Transverse colon (tissue), 4 donors: ENCODE measurements around the gene ELAVL2. TPM values are rescaled to one million over a fixed set of nuclear protein-coding genes. Genes with fewer than 3 reads are reported as not detected.

Source experiments
- DNase-seq: peaks from one replicate; pipeline ENCODE4 v3.0.0-alpha.2; 2019
- H3K27ac ChIP-seq, 4 donors: fragments of 200-600 bp; sonication (generic); 2 replicates each; pipeline ENCODE4 v1.5.1; 2016 to 2018; ENCODE audit warnings: inconsistent platforms in 4 of 4
- H3K27me3 ChIP-seq: fragments of 200-600 bp; sonication (generic); 2 replicates; pipeline ENCODE4 v1.5.1; 2017; ENCODE audit warnings: inconsistent platforms
- H3K36me3 ChIP-seq, 4 donors: fragments of 200-600 bp; sonication (generic); 2 replicates each; pipeline ENCODE4 v1.5.1; 2017 to 2019; ENCODE audit warnings: inconsistent platforms in 4 of 4
- H3K4me1 ChIP-seq, 4 donors: fragments of 200-600 bp; sonication (generic); 2 replicates each; pipeline ENCODE4 v1.5.1; 2017 to 2020; ENCODE audit warnings: inconsistent platforms in 4 of 4
- H3K4me3 ChIP-seq, 4 donors: fragments of 200-600 bp; sonication (generic); 1 replicate in 1 of 4; 2 replicates in 3 of 4; pipeline versions ENCODE4 v1.5.1 to v1.6.1; 2017 to 2019; ENCODE audit warnings: inconsistent platforms in 4 of 4
- H3K9me3 ChIP-seq, 2 donors: fragments of 200-600 bp; sonication (generic); 2 replicates each; pipeline ENCODE4 v1.5.1; 2017 to 2019; ENCODE audit warnings: inconsistent platforms in 2 of 2
- CTCF ChIP-seq, 5 experiments: fragments of 200-600 bp in 3 of 5; fragments of 450-650 bp in 2 of 5; sonication (generic) in 3 of 5; IDR thresholded peaks; 1 replicate in 2 of 5; 2 replicates in 3 of 5; pipeline ENCODE4 v1.5.1; 2016 to 2017; ENCODE audit warnings: antibody characterized with exemption in 5 of 5, inconsistent platforms in 3 of 5, mild to moderate bottlenecking in 2 of 5, moderate library complexity in 1 of 5
- EP300 ChIP-seq: sonication (generic); formaldehyde crosslinking; IDR thresholded peaks from one replicate; pipeline ENCODE4 v1.6.1; 2017; ENCODE audit warnings: antibody characterized with exemption, low read depth
- POLR2A ChIP-seq: fragments of 450-650 bp; IDR thresholded peaks from one replicate; pipeline ENCODE4 v1.6.1; 2016; ENCODE audit warnings: antibody characterized with exemption, mild to moderate bottlenecking, moderate library complexity
- POLR2AphosphoS5 ChIP-seq, 3 donors: sonication (generic); formaldehyde crosslinking; IDR thresholded peaks; one replicate each; pipeline ENCODE4 v1.6.1; 2016; ENCODE audit warnings: antibody characterized with exemption in 3 of 3
- WGBS, 2 donors: methylation state at CpG; one replicate each; pipeline ENCODE4 v1.1.5; 2018; ENCODE audit warnings: low coverage in 1 of 2; 5-methylcytosine and 5-hydroxymethylcytosine counted together
- in situ Hi-C, 4 donors: fragments of 200-750 bp; cut with MboI; loops; one replicate each; pipeline versions ENCODE4 v1.15.0 to v1.15.1; 2017; ENCODE audit warnings: low sequenced_read_pairs in 3 of 4, low pct_ligation_motif_present in 1 of 4, low pct_unique_long_range_greater_than_20kb in 1 of 4
- intact Hi-C: fragments of 100-400 bp; cut with DNase I; formaldehyde crosslinking; loops from one replicate; pipeline ENCODE4 v1.15.1; 2023; ENCODE audit warnings: low total_unique reads
- total RNA-seq, 4 donors: library from RNA; depleted of rRNA; stranded (reverse); fragments of >200 nt; gene quantifications; one replicate each; pipeline ENCODE4 v1.1.0, GENCODE V29; 2016

The ELAVL2 gene
- total RNA-seq: 1 to 10 TPM in 1 of 4 donors, under 1 TPM in 2, not detected in 1; 0.41 to 2.2 (median 0.60) TPM

- H3K9me3 ChIP-seq: no peaks in the 10 kb centered on the region
- peaks cover 0 to 32% (median 25%) of the 10 kb centered on the region in 4 donors for H3K4me1 ChIP-seq
- peak; percentile 94 for DNase-seq
- no peaks in the 10 kb centered on the region for H3K36me3 ChIP-seq
- intact Hi-C loops (no loop called here), in situ Hi-C loops (no loop called here)
- H3K27me3 ChIP-seq: peaks cover 99% of the 10 kb centered on the region
- WGBS, 2 donors: 5 to 6% methylated on average over 15 to 30 of the region's 30 CpGs
- TF ChIP-seq CTCF (IDR thresholded peaks at IDR 0.05): peak in 1 of 5 experiments; percentile 10
- no peak for TF ChIP-seq POLR2A
- peak; percentile 26 to 51 (median 42) for TF ChIP-seq POLR2AphosphoS5 (IDR thresholded peaks at IDR 0.05)
- TF ChIP-seq EP300: no peak
- no peak within 1 kb of the TSS for H3K27ac ChIP-seq
- peak within 1 kb of the TSS; percentile 17 to 55 (median 30) for H3K4me3 ChIP-seq
Measured at GRCh38 chr9:23826120-23826629, at the start of gene ELAVL2. TSS of gene ELAVL2 (minus strand) at chr9:23826240. CDS start at chr9:23762234, 64,006 bp downstream.

DNA sequence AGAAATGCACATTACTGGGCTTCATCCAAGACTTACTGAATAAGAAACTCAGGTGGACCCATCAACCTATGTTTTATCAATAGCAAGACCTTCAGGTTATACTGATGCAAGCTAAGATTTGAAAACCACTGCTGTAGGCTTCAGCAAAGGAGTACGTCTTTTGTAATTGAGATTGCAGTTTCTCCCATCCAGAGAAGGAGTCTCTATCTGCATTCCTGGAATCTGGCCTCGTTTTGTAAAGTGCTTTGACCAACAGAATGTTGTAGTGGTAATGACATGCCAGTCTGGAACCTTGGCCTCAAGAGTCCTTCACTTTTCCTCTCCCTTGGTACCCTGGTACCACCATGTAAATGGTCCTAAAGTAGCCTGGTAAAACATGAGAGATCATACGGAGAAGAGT, 32.2 kb upstream of the ELAVL2 start:
- Histone ChIP-seq H3K4me1 (no peaks in the 10 kb centered on the region), H3K27ac (no peak overlapping the region), H3K4me3 (no peak overlapping the region), H3K36me3 (no peaks in the 10 kb centered on the region), H3K27me3 (no peaks in the 10 kb centered on the region), H3K9me3 (no peaks in the 10 kb centered on the region)
- intact Hi-C loops (no loop called here), in situ Hi-C loops (no loop called here)
- TF ChIP-seq CTCF (IDR thresholded peaks at IDR 0.05) (no peak), EP300 (no peak), POLR2A (no peak)
- 67 to 78% methylated on average over 1 to 3 of the region's 3 CpGs for WGBS, 2 donors
- no peak for DNase-seq

- Histone ChIP-seq H3K27me3 (peaks cover 17% of the 10 kb centered on the region), H3K9me3 (no peaks in the 10 kb centered on the region), H3K27ac (no peak overlapping the region), H3K36me3 (no peaks in the 10 kb centered on the region), H3K4me1 (peaks cover 0 to 4% (median 2%) of the 10 kb centered on the region in 4 donors), H3K4me3 (no peak overlapping the region)
- in situ Hi-C loops (no loop called here), intact Hi-C loops (no loop called here)
- TF ChIP-seq POLR2AphosphoS5 (IDR thresholded peaks at IDR 0.05) (no peak), POLR2A (no peak), CTCF (IDR thresholded peaks at IDR 0.05) (no peak), EP300 (no peak)
- WGBS, 2 donors: 69 to 77% methylated on average over 5 of the region's 5 CpGs
- DNase-seq: no peak
Measured at GRCh38 chr9:23855873-23856604, 30.0 kb upstream of the ELAVL2 start.

- 7 to 17% methylated on average over 19 to 56 of the region's 62 CpGs for WGBS, 2 donors
- H3K4me1 ChIP-seq: peaks cover 0 to 17% (median 8%) of the 10 kb centered on the region in 4 donors
- peak; percentile 12 for DNase-seq
- H3K9me3 ChIP-seq: no peaks in the 10 kb centered on the region
- H3K36me3 ChIP-seq: no peaks in the 10 kb centered on the region
- H3K27ac ChIP-seq: no peak overlapping the region
- TF ChIP-seq EP300 (no peak), POLR2A (no peak), CTCF (IDR thresholded peaks at IDR 0.05) (no peak), POLR2AphosphoS5 (IDR thresholded peaks at IDR 0.05) (no peak)
- peaks cover 58% of the 10 kb centered on the region for H3K27me3 ChIP-seq
- in situ Hi-C loops: no loop called here
- H3K4me3 ChIP-seq: peak overlapping the region in 3 of 4 donors; percentile 12 to 54 (median 30)
- intact Hi-C loops: no loop called here
Measured at GRCh38 chr9:23850690-23851629, 24.9 kb upstream of the ELAVL2 start.
